ENCODE results near the gene SLC30A2. TPM values are rescaled to one million over a fixed set of nuclear protein-coding genes. Genes with fewer than 3 reads are reported as not detected.

Gene SLC30A2
- total and polyA plus RNA-seq, 9 of the 15 experiments (the other 6 are each of a cell fraction or from before 2014, with no cell fraction given): 0.01 to 0.18 (median 0.06) TPM; not detected in 3

GRCh38 chr1:26081267-26082019, 35.5 kb upstream of the SLC30A2 start (continued):
- no peak for TF ChIP-seq ARID3B (CRISPR knock-in tag; IDR thresholded peaks at IDR 0.05; ENCODE audit: borderline replicate concordance)

DNA sequence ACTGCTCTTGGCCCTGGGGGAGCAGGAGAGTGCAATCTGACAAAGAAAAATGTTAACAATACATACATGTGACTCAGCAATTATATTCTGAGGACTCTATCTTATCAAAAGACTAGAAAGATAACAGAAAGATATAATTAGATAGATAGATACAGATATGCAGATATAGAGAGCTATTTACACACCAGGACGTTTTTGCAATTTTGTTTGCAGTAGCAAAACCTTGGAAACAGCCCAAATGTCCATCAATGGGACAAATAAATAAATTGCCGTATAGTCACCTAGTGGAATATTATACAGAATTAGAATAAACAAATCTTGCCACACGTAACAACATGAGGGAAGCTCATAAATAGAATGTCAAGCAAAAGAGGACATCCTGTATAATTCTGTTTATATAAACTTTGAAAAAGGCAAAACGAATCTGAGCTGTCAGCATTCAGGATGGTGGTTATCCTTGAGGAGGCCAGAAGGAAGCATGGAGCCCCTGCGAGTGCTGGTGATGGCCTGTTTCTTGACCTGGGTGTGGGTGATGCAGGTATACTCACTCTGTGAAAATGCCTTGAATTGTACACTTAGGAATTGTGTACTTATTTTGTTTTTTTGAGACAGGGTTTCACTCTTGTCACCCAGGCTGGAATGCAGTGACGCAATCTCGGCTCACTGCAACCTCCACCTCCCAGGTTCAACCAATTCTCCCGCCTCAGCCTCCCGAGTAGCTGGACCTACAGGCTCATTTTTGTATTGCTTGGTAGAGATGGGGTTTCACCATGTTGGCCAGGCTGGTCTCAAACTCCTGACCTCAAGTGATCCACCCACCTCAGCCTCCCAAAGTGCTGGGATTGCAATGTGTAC, 34.3 kb upstream of the SLC30A2 start:
- intact Hi-C loops (cut with micrococcal nuclease) (no loop called here), in situ Hi-C loops (cut with MboI) (no loop called here)
- H3K4me1 ChIP-seq (replicated peaks in 1 of 2; ENCODE audit: control insufficient read depth in 2 of 2, insufficient read depth in 2 of 2, low read length in 2 of 2): peaks cover 24 to 61% of the 10 kb centered on the region in 2 experiments
- ATAC-seq (no peak), FAIRE-seq (no peak), DNase-seq (ENCODE audit: extremely low read depth in 1 of 4, low spot score in 3 of 4) (no peak)
- H3K36me3 ChIP-seq (ENCODE audit: control insufficient read depth, insufficient read depth, low read length): no peaks in the 10 kb centered on the region
- H4K20me1 ChIP-seq (replicated peaks; ENCODE audit: control insufficient read depth, insufficient read depth, low read length): no peaks in the 10 kb centered on the region
- POLR2A ChIA-PET: interaction anchor here (0.8 to 4.8 kb wide), 4 partner anchors 10 to 36 kb away, joined by 3 to 33 read pairs (median 4); no protein-coding TSS in a partner anchor
- H3K79me2 ChIP-seq (ENCODE audit: control insufficient read depth, insufficient read depth, low read length): no peaks in the 10 kb centered on the region
- CTCF ChIA-PET (ENCODE audit: low intra/inter-chr PET ratio): no interaction called here
- no peaks in the 10 kb centered on the region for H3K9me1 ChIP-seq (ENCODE audit: control insufficient read depth, insufficient read depth, low read length)
- no peak overlapping the region for H3K4me3 ChIP-seq
- WGBS (ENCODE audit: insufficient coverage, low coverage, missing lambda C conversion rate): 68% methylated on average over 9 of the region's 9 CpGs
- no peak overlapping the region; the same call in 1 of the 2 replicates for H2AFZ ChIP-seq (ENCODE audit: low read depth, low read length)
- no peaks in the 10 kb centered on the region for H3K9me3 ChIP-seq (replicated peaks; ENCODE audit: control insufficient read depth, insufficient read depth, low read depth, low read length)
- no peaks in the 10 kb centered on the region for H3K27me3 ChIP-seq (ENCODE audit: control insufficient read depth in 2 of 2, insufficient read depth in 2 of 2, low read length in 2 of 2)
- no TSS peak for BruUV-seq (replicated peaks)
- no peak overlapping the region; a peak in 1 of 4 replicates for H3K9ac ChIP-seq (ENCODE audit: insufficient read depth in 1 of 2, low read depth in 2 of 2, low read length in 2 of 2)
- no peak overlapping the region for H3K27ac ChIP-seq (ENCODE audit: extremely low read depth, low read depth, low read length)
- H3K4me2 ChIP-seq (ENCODE audit: insufficient read depth, low read length): no peak overlapping the region
- TF ChIP-seq ZNF316 (IDR thresholded peaks at IDR 0.05): peak; percentile 90
- TF ChIP-seq HEY1 (CRISPR knock-in tag; IDR thresholded peaks at IDR 0.05; ENCODE audit: borderline replicate concordance): no peak
- no peak for TF ChIP-seq ZNF121 (CRISPR knock-in tag; conservative IDR thresholded peaks at IDR 0.05)
- TF ChIP-seq DIDO1 (tag; IDR thresholded peaks at IDR 0.05; ENCODE audit: low read depth): no peak
- TF ChIP-seq ETV6 (IDR thresholded peaks at IDR 0.05; ENCODE audit: borderline replicate concordance in 1 of 2, low read depth in 2 of 2, low read length in 1 of 2): no peak
- TF ChIP-seq ETV6 (CRISPR knock-in tag; IDR thresholded peaks at IDR 0.05; ENCODE audit: borderline replicate concordance): no peak
- TF ChIP-seq DNMT1 (IDR thresholded peaks at IDR 0.05): no peak
- no peak for TF ChIP-seq ZNF586 (CRISPR knock-in tag; conservative IDR thresholded peaks at IDR 0.05)
- TF ChIP-seq TEAD2 (tag; IDR thresholded peaks at IDR 0.05): 0 out of 2 replicates have a peak, but pooled peaks have one; percentile 14
- TF ChIP-seq CEBPG (CRISPR knock-in tag; IDR thresholded peaks at IDR 0.05): peak; percentile 69; the same call in 1 of the 2 replicates
- TF ChIP-seq CEBPG (tag; conservative IDR thresholded peaks at IDR 0.05 in 1 of 2, IDR thresholded peaks at IDR 0.05 in 1 of 2): peak; percentile 69 to 79
- TF ChIP-seq, protein P1, sequence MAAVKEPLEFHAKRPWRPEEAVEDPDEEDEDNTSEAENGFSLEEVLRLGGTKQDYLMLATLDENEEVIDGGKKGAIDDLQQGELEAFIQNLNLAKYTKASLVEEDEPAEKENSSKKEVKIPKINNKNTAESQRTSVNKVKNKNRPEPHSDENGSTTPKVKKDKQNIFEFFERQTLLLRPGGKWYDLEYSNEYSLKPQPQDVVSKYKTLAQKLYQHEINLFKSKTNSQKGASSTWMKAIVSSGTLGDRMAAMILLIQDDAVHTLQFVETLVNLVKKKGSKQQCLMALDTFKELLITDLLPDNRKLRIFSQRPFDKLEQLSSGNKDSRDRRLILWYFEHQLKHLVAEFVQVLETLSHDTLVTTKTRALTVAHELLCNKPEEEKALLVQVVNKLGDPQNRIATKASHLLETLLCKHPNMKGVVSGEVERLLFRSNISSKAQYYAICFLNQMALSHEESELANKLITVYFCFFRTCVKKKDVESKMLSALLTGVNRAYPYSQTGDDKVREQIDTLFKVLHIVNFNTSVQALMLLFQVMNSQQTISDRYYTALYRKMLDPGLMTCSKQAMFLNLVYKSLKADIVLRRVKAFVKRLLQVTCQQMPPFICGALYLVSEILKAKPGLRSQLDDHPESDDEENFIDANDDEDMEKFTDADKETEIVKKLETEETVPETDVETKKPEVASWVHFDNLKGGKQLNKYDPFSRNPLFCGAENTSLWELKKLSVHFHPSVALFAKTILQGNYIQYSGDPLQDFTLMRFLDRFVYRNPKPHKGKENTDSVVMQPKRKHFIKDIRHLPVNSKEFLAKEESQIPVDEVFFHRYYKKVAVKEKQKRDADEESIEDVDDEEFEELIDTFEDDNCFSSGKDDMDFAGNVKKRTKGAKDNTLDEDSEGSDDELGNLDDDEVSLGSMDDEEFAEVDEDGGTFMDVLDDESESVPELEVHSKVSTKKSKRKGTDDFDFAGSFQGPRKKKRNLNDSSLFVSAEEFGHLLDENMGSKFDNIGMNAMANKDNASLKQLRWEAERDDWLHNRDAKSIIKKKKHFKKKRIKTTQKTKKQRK (IDR thresholded peaks at IDR 0.05; ENCODE audit: borderline replicate concordance, low read depth, low read length): no peak
- TF ChIP-seq C11orf30 (IDR thresholded peaks at IDR 0.05; ENCODE audit: low read depth): peak; percentile 79
